Small intestine (tissue), 16 donors: ENCODE results near the gene SCN7A. TPM values are rescaled to one million over a fixed set of nuclear protein-coding genes. Genes with fewer than 3 reads are reported as not detected.

Experiments used
- DNase-seq, 2 donors: peaks; one replicate each; pipeline versions ENCODE4 v3.0.0 to v3.0.0-alpha.2; 2013
- FAIRE-seq: peaks from 2 replicates; lab custom pipeline; 2012; peaks lifted over from hg19 to GRCh38; lab: Jason Lieb, UNC
- H3K27ac ChIP-seq, 3 donors: one replicate each; pipeline ENCODE4 v1.5.1; 2013; ENCODE audit warnings: low read length in 2 of 3, mild to moderate bottlenecking in 2 of 3, control low read depth in 1 of 3, inconsistent platforms in 1 of 3, low read depth in 1 of 3, moderate library complexity in 1 of 3
- H3K27me3 ChIP-seq, 3 donors: one replicate each; pipeline ENCODE4 v1.6.1; 2013; ENCODE audit warnings: low read length in 3 of 3, inconsistent platforms in 1 of 3; ENCODE audit not compliant: control insufficient read depth in 3 of 3, insufficient read depth in 3 of 3
- H3K36me3 ChIP-seq, 3 donors: one replicate each; pipeline ENCODE4 v1.6.1; 2013; ENCODE audit warnings: low read length in 3 of 3, inconsistent platforms in 1 of 3, low read depth in 1 of 3, mild to moderate bottlenecking in 1 of 3, moderate library complexity in 1 of 3; ENCODE audit not compliant: control insufficient read depth in 3 of 3, insufficient read depth in 2 of 3
- H3K4me1 ChIP-seq, 3 donors: one replicate each; pipeline ENCODE4 v1.6.1; 2013; ENCODE audit warnings: low read length in 2 of 3, inconsistent platforms in 1 of 3, low read depth in 1 of 3, mild to moderate bottlenecking in 1 of 3, moderate library complexity in 1 of 3; ENCODE audit not compliant: control insufficient read depth in 3 of 3, insufficient read depth in 2 of 3
- H3K4me3 ChIP-seq, 3 donors: one replicate each; pipeline ENCODE4 v1.5.1; 2013; ENCODE audit warnings: low read length in 3 of 3, control low read depth in 1 of 3, inconsistent platforms in 1 of 3, low read depth in 1 of 3, mild to moderate bottlenecking in 1 of 3, moderate library complexity in 1 of 3
- H3K9me3 ChIP-seq, 2 donors: one replicate each; pipeline ENCODE4 v1.6.1; 2013; ENCODE audit warnings: low read depth in 1 of 2, low read length in 1 of 2; ENCODE audit not compliant: control insufficient read depth in 2 of 2, insufficient read depth in 1 of 2
- WGBS, 3 donors: extraction: QIAGEN DNeasy Blood & Tissue Kit; methylation state at CpG; one replicate each; pipeline ENCODE4 v1.1.7; 2013; 5-methylcytosine and 5-hydroxymethylcytosine counted together
- long read RNA-seq, 10 donors: transcript quantifications; one replicate each; lab custom pipeline, GENCODE V29; 2026
- polyA plus RNA-seq, 4 donors: library from polyadenylated mRNA; stranded (reverse) in 3 of 4; unstranded in 1 of 4; fragments of 200-250 nt in 3 of 4; fragments of 120-200 nt in 1 of 4; gene quantifications; one replicate each; pipeline versions ENCODE4 v1.2.1 to v1.2.3, GENCODE V29; 2013
- donor health status: healthy with polysubstance abuse.
- donor health status: control.
- donor health status: control.
- donor health status: Bipolar disorder and iron deficiency.
- donor health status: healthy.

SCN7A gene
- 1 to 10 TPM in 2 of 4 donors, under 1 TPM in 1, not detected in 1; 0.27 to 3.2 (median 1.7) TPM for polyA plus RNA-seq
- long read RNA-seq, donor 1 = 0 reads
- long read RNA-seq, donor 2 = 0 reads
- long read RNA-seq, donor 3 = 0 reads
- long read RNA-seq, donor 4 = 0 reads
- long read RNA-seq, donor 5 = 0 reads
- long read RNA-seq, donor 6 = 0 reads
- long read RNA-seq, donor 7 = 0 reads
- long read RNA-seq, donor 8 = 0 reads
- long read RNA-seq, donor 9 = 0 reads
- long read RNA-seq, donor 10 = 0 reads

DNA sequence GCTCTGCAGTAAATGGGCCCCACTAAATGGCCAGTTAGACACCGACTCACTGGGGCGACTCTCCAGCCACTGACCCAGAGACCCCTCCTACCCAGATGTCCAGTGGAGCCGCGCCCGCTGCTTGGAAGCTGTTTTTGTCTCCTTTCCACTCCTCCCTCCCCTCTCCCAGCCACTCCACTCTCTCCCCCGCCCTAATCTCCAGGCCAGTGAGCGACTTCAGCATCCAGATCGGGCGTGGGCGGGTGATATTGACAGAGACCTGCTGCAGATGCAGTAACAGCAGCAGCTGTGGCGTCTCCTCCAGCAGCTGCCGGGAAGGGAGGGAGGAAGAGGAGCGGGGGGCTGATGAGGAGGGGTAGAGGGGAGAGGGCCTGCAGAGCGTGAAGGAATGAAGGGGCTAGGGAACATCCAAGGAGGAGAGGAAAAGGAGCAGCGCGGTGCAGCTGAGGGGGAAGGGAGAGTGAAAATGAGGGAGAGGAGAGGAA is at the start of gene SCN7A:
TSS of gene SCN7A (minus strand) at position 110 of the 485 bp plus-strand sequence. CDS start 16,553 bp downstream, outside the sequence.
- H3K4me3 ChIP-seq = peak within 1 kb of the TSS in 1 of 3 donors; percentile 40
- peak within 1 kb of the TSS in 1 of 3 donors; percentile 11 for H3K27ac ChIP-seq
- no peaks in the 10 kb centered on the region for H3K4me1 ChIP-seq
- peaks cover 0 to 5% (median 0%) of the 10 kb centered on the region in 3 donors for H3K27me3 ChIP-seq
- FAIRE-seq (no peak), DNase-seq (peak in 1 of 2 donors; percentile 39)
- H3K36me3 ChIP-seq = no peaks in the 10 kb centered on the region
- 7 to 12% (median 11%) methylated on average over 16 of the region's 16 CpGs for WGBS, 3 donors
- H3K9me3 ChIP-seq = no peaks in the 10 kb centered on the region

- Histone ChIP-seq H3K36me3 (no peaks in the 10 kb centered on the region), H3K9me3 (no peaks in the 10 kb centered on the region), H3K27me3 (peaks cover 0 to 2% (median 0%) of the 10 kb centered on the region in 3 donors), H3K4me3 (no peak overlapping the region), H3K4me1 (no peaks in the 10 kb centered on the region), H3K27ac (no peak overlapping the region)
- peak; percentile 42 to 62 for DNase-seq
- WGBS, 3 donors = 29 to 32% (median 29%) methylated on average over 9 of the region's 9 CpGs
- no peak for FAIRE-seq
These were observed 45.5 kb upstream of the SCN7A start for GRCh38 chr2:166539340-166540162.

- Histone ChIP-seq H3K27ac (no peak overlapping the region), H3K4me3 (no peak overlapping the region), H3K36me3 (no peaks in the 10 kb centered on the region), H3K27me3 (peaks cover 0 to 2% (median 0%) of the 10 kb centered on the region in 3 donors), H3K9me3 (no peaks in the 10 kb centered on the region), H3K4me1 (no peaks in the 10 kb centered on the region)
- 73 to 90% (median 87%) methylated on average over 2 of the region's 2 CpGs for WGBS, 3 donors
- no peak for DNase-seq
- no peak for FAIRE-seq
These were observed 42.1 kb upstream of the SCN7A start for GRCh38 chr2:166536111-166536510.

DNA sequence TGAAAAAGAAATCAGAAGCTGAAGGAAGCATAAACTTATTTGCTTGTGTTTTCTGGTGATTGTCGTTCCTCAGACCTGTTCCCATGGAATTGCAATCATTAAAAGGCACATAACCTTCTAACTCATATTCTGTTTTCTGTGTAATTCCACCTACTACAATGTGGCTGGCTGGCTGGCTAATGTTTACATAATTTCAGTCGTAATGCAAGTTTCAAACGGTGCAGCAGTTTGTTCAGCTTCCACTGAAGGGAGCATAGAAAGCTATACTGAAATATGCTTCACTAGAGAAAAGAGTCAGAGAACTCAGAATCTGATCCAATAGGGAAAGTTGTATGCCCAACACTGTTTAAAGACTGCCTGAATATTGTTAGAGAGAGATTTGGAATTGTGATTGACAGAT is 27.1 kb upstream of the SCN7A start:
- DNase-seq (no peak), FAIRE-seq (no peak)
- WGBS, 3 donors = 31 to 42% (median 40%) methylated on average over 3 of the region's 3 CpGs

GRCh38 chr2:166520604-166521003 is 26.6 kb upstream of the SCN7A start:
- WGBS, 3 donors = 45 to 71% (median 56%) methylated on average over 2 of the region's 2 CpGs
- no peaks in the 10 kb centered on the region for H3K27me3 ChIP-seq
- no peak overlapping the region for H3K27ac ChIP-seq
- H3K9me3 ChIP-seq = no peaks in the 10 kb centered on the region
- FAIRE-seq (no peak), DNase-seq (no peak)
- no peaks in the 10 kb centered on the region for H3K36me3 ChIP-seq
- no peaks in the 10 kb centered on the region for H3K4me1 ChIP-seq
- no peak overlapping the region for H3K4me3 ChIP-seq

More for the DNA sequence above, 27.1 kb upstream of the SCN7A start:
- Histone ChIP-seq H3K9me3 (no peaks in the 10 kb centered on the region), H3K4me1 (no peaks in the 10 kb centered on the region), H3K36me3 (no peaks in the 10 kb centered on the region), H3K27me3 (no peaks in the 10 kb centered on the region), H3K4me3 (no peak overlapping the region), H3K27ac (no peak overlapping the region)

DNA sequence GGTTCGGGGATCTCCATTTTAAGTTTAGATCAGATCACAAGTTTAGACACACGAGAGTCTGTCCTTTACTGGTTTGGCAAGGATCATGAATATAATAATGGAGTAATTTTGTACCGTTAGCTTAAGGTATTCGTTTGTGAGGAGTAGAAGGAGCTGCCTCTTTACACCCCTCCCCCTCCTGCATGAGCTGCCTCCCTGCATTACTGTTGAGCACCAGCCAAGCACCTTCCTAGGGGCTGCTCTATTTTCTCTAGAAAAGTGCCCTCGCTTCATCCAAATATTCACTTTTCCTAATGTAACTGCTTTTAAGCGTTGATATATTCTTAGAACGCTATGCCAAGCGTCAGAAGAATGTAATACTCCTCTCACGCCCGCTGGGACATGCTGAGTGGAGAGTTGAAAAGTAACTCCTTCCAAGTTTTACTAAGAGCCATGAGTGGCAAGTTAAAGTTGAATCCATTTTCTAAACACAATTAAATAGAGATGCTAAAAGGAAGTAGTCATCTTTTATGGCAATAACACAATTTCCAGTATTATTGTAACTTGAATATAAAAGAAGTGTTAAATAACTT is 25.4 kb upstream of the SCN7A start:
- DNase-seq = no peak
- H3K36me3 ChIP-seq = no peaks in the 10 kb centered on the region
- no peak overlapping the region for H3K4me3 ChIP-seq
- FAIRE-seq = no peak
- no peaks in the 10 kb centered on the region for H3K27me3 ChIP-seq
- no peaks in the 10 kb centered on the region for H3K4me1 ChIP-seq
- H3K27ac ChIP-seq = no peak overlapping the region
- H3K9me3 ChIP-seq = no peaks in the 10 kb centered on the region
- WGBS, 3 donors = 63 to 69% (median 69%) methylated on average over 10 of the region's 10 CpGs

DNA sequence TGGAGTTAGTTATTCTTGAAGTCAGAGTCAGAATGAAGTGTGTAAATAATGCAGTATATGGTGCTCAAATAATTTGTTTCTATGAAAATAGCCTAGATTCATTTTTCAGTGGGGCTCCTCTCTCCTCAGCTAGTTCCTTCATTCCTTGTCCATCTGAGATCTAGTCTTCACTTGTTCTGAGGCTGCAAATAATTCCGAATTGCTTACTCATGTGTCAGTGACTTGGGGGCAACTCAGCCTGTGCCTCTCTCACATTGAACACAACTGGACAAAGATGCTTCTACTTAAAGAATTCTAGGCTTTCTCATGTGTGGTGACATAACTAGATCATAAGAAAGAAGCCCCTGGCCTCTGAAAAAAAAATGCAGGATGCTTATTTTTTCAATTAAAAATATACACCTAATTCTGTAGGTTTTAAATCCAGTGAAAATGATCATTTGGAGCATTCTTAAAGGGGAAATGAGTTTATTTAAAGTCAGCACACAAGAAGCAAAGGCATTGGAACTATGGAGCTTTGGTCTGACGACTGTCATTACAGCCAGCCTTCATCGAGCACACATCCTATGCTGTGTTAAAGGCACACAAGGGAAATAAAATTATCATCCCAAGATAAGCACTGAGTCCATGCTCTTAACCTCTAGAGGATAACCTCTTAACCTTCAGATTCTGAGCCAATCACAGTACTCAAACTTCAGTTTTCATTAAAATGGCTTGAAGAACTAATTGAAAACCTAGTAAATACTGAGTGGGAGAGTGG is 24.8 kb upstream of the SCN7A start:
- Histone ChIP-seq H3K4me1 (no peaks in the 10 kb centered on the region), H3K27ac (no peak overlapping the region), H3K4me3 (no peak overlapping the region), H3K27me3 (no peaks in the 10 kb centered on the region), H3K36me3 (no peaks in the 10 kb centered on the region), H3K9me3 (no peaks in the 10 kb centered on the region)
- 49 to 64% (median 63%) methylated on average over 3 of the region's 3 CpGs for WGBS, 3 donors
- DNase-seq = no peak
- no peak for FAIRE-seq

DNA sequence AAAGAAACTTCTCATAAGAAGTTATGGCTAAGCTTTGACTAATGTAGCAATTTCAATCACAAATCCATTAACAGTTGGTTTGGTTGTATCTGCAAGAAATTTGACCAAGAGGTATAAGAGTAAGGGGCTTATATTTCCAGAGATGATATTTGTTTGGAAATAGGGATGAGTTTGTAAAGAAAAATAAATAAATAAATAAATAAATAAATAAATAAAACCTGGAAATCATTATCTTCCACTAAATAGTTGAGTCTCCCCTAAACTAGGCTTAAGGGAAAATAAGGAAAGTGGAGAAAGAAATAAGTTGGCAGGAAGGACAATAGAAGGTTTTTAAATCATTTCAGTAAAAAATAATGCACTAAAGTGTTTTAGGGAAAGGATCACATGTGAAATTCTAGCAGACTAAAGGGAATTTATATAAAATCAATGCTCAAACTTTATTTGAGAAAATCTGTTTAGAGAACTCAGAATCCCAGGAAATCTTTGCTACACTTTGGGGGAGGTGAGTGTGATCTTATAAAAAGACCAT is 23.5 kb upstream of the SCN7A start:
- no peak for FAIRE-seq
- no peaks in the 10 kb centered on the region for H3K27me3 ChIP-seq

More for the DNA sequence above, 23.5 kb upstream of the SCN7A start:
- no peak overlapping the region for H3K27ac ChIP-seq
- H3K4me3 ChIP-seq = no peak overlapping the region
- DNase-seq = no peak
- H3K9me3 ChIP-seq = no peaks in the 10 kb centered on the region
- no peaks in the 10 kb centered on the region for H3K36me3 ChIP-seq
- H3K4me1 ChIP-seq = no peaks in the 10 kb centered on the region
